SK-N-SH treated with all-trans-retinoic acid at 6 μM for 48 hours (cell line): ENCODE data around the gene OR9A4.

Experiments used
- ATAC-seq: fragments of 200-7000 bp; cut with Tn5 transposase; 3 replicates; pipeline ENCODE4 v1.9.1; 2020; ENCODE audit warnings: mild to moderate bottlenecking, moderate library complexity
- ARNTL ChIP-seq: fragments of 450-650 bp; formaldehyde crosslinking; IDR thresholded peaks from 2 replicates; pipeline ENCODE4 v1.5.0; 2020; ENCODE audit warnings: low read depth, mild to moderate bottlenecking, moderate library complexity, borderline replicate concordance
- BACH2 ChIP-seq: fragments of 250-450 bp; sonication (Bioruptor Pico); IDR thresholded peaks from 2 replicates; pipeline ENCODE4 v1.9.0; 2021; ENCODE audit warnings: mild to moderate bottlenecking, borderline replicate concordance
- CSDC2 ChIP-seq: fragments of 250-450 bp; sonication (Bioruptor Pico); IDR thresholded peaks from 2 replicates; pipeline ENCODE4 v1.5.0; 2020; ENCODE audit warnings: mild to moderate bottlenecking, moderate library complexity
- ESRRG ChIP-seq: fragments of 250-450 bp; sonication (Bioruptor Pico); IDR thresholded peaks from 2 replicates; pipeline ENCODE4 v1.6.1; 2021; ENCODE audit warnings: mild to moderate bottlenecking
- GLIS3 ChIP-seq: fragments of 250-450 bp; sonication (Bioruptor Pico); IDR thresholded peaks from 2 replicates; pipeline ENCODE4 v1.5.0; 2020; ENCODE audit warnings: mild to moderate bottlenecking, moderate library complexity
- ISL1 ChIP-seq: fragments of 250-450 bp; sonication (Bioruptor Pico); IDR thresholded peaks from 2 replicates; pipeline ENCODE4 v2.1.2; 2022; ENCODE audit warnings: mild to moderate bottlenecking, moderate library complexity
- OSR1 ChIP-seq: fragments of 250-450 bp; sonication (Bioruptor Pico); IDR thresholded peaks from 2 replicates; pipeline ENCODE4 v1.8.0; 2022; ENCODE audit warnings: moderate library complexity, mild to moderate bottlenecking, inconsistent platforms
- PATZ1 ChIP-seq: fragments of 250-450 bp; sonication (Bioruptor Pico); IDR thresholded peaks from 2 replicates; pipeline ENCODE4 v1.8.0; 2020; ENCODE audit warnings: mild to moderate bottlenecking, moderate library complexity, borderline replicate concordance
- POU6F1 ChIP-seq: fragments of 250-450 bp; sonication (Bioruptor Pico); IDR thresholded peaks from 2 replicates; pipeline ENCODE4 v1.8.0; 2021; ENCODE audit warnings: low read depth, mild to moderate bottlenecking, moderate library complexity, borderline replicate concordance
- PPARA ChIP-seq: fragments of 250-450 bp; sonication (Bioruptor Pico); IDR thresholded peaks from 2 replicates; pipeline ENCODE4 v1.5.0; 2020; ENCODE audit warnings: mild to moderate bottlenecking, borderline replicate concordance
- RARB ChIP-seq: fragments of 250-450 bp; sonication (Bioruptor Pico); IDR thresholded peaks from 2 replicates; pipeline ENCODE4 v1.8.0; 2021; ENCODE audit warnings: mild to moderate bottlenecking, moderate library complexity
- SNAI2 ChIP-seq: fragments of 250-450 bp; sonication (Bioruptor Pico); IDR thresholded peaks from 2 replicates; pipeline ENCODE4 v1.5.0; 2020; ENCODE audit warnings: mild to moderate bottlenecking, moderate library complexity
- TOX ChIP-seq: fragments of 250-450 bp; sonication (Bioruptor Pico); IDR thresholded peaks from 2 replicates; pipeline ENCODE4 v1.8.0; 2021; ENCODE audit warnings: mild to moderate bottlenecking, moderate library complexity, borderline replicate concordance
- ZFP3 ChIP-seq: fragments of 250-450 bp; sonication (Bioruptor Pico); IDR thresholded peaks from 2 replicates; pipeline ENCODE4 v1.5.0; 2020; ENCODE audit warnings: mild to moderate bottlenecking, moderate library complexity
- ZFP30 ChIP-seq: fragments of 450-650 bp; formaldehyde crosslinking; IDR thresholded peaks from 2 replicates; pipeline ENCODE4 v1.5.0; 2022; ENCODE audit warnings: mild to moderate bottlenecking, moderate library complexity
- ZNF565 ChIP-seq: fragments of 450-650 bp; formaldehyde crosslinking; conservative IDR thresholded peaks from 2 replicates; pipeline ENCODE4 v1.5.0; 2020; ENCODE audit warnings: low read depth, mild to moderate bottlenecking, moderate library complexity
- ZNF70 ChIP-seq: fragments of 450-650 bp; formaldehyde crosslinking; IDR thresholded peaks from 2 replicates; pipeline ENCODE4 v1.5.0; 2020; ENCODE audit warnings: mild to moderate bottlenecking, moderate library complexity
- ZNF8 ChIP-seq: fragments of 450-650 bp; formaldehyde crosslinking; IDR thresholded peaks from 2 replicates; pipeline ENCODE4 v1.5.0; 2020; ENCODE audit warnings: mild to moderate bottlenecking, moderate library complexity
- TF ChIP-seq, protein P1 (sequence below): fragments of 250-450 bp; sonication (Bioruptor Pico); IDR thresholded peaks from 2 replicates; pipeline ENCODE4 v1.5.1; 2021; ENCODE audit warnings: mild to moderate bottlenecking, moderate library complexity
- TF ChIP-seq, protein P2 (sequence below): fragments of 250-450 bp; sonication (Bioruptor Pico); IDR thresholded peaks from 2 replicates; pipeline ENCODE4 v1.5.1; 2020; ENCODE audit warnings: low read depth, mild to moderate bottlenecking, moderate library complexity
- TF ChIP-seq, protein P3 (sequence below): fragments of 250-450 bp; sonication (Bioruptor Pico); IDR thresholded peaks from 2 replicates; pipeline ENCODE4 v1.5.0; 2020; ENCODE audit warnings: mild to moderate bottlenecking, moderate library complexity

OR9A4 gene

DNA sequence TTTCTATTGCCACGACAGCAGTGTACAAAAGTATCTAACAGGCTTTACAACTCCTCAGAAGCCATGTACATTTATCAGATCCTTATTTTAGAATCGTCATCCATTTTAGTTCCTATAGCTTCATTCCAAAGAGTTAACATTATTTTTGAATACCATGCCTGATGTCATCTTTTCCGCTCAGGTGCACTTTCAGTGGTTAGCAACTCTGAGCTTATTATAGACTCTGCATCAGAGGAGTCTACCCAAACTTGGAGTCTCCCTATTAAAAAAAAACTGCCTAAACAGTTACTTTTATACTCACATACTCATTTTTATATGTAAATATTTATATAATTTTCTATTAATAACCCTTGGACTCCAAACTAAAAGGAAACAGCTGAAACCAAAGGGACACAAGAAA is 43.3 kb upstream of the OR9A4 start:
- no peak for ATAC-seq
- TF ChIP-seq TOX (no peak), SNAI2 (CRISPR knock-in tag) (no peak), ZFP3 (CRISPR knock-in tag) (no peak), GLIS3 (CRISPR knock-in tag) (no peak), OSR1 (no peak), ZNF70 (CRISPR knock-in tag) (no peak), ISL1 (CRISPR knock-in tag) (no peak), ZNF8 (CRISPR knock-in tag) (no peak), BACH2 (CRISPR knock-in tag) (no peak)
- TF ChIP-seq, protein P1, sequence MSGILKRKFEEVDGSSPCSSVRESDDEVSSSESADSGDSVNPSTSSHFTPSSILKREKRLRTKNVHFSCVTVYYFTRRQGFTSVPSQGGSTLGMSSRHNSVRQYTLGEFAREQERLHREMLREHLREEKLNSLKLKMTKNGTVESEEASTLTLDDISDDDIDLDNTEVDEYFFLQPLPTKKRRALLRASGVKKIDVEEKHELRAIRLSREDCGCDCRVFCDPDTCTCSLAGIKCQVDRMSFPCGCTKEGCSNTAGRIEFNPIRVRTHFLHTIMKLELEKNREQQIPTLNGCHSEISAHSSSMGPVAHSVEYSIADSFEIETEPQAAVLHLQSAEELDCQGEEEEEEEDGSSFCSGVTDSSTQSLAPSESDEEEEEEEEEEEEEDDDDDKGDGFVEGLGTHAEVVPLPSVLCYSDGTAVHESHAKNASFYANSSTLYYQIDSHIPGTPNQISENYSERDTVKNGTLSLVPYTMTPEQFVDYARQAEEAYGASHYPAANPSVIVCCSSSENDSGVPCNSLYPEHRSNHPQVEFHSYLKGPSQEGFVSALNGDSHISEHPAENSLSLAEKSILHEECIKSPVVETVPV (CRISPR knock-in tag), result no peak

DNA sequence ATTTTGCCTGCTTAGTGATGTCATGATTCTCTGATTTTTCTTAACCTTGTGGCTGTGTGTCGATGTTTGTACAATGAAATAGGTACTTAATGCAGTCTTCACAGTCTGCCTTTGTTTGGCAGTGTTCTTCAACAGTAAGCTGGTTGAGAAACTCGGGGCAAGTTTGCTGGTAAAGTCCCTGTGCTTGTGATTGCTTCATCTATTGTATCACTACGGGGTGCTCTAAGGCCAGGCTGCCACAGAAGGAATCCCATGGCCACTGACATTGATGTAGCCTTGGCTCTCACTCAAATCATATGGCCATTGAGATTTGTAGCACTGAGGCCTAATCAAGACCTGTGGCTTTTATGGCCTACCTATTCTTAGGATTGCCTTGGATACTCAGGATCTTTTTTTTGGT is 41.4 kb upstream of the OR9A4 start:
- ATAC-seq, result no peak
- no peak for TF ChIP-seq PATZ1 (CRISPR knock-in tag)
- no peak for TF ChIP-seq OSR1
- no peak for TF ChIP-seq ARNTL (CRISPR knock-in tag)
- no peak for TF ChIP-seq CSDC2 (CRISPR knock-in tag)
- no peak for TF ChIP-seq SNAI2 (CRISPR knock-in tag)
- TF ChIP-seq RARB, result no peak
- no peak for TF ChIP-seq ZNF8 (CRISPR knock-in tag)
- no peak for TF ChIP-seq POU6F1 (CRISPR knock-in tag)
- TF ChIP-seq ZFP30 (CRISPR knock-in tag), result no peak
- TF ChIP-seq, protein P2, sequence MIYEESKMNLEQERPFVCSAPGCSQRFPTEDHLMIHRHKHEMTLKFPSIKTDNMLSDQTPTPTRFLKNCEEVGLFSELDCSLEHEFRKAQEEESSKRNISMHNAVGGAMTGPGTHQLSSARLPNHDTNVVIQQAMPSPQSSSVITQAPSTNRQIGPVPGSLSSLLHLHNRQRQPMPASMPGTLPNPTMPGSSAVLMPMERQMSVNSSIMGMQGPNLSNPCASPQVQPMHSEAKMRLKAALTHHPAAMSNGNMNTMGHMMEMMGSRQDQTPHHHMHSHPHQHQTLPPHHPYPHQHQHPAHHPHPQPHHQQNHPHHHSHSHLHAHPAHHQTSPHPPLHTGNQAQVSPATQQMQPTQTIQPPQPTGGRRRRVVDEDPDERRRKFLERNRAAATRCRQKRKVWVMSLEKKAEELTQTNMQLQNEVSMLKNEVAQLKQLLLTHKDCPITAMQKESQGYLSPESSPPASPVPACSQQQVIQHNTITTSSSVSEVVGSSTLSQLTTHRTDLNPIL (CRISPR knock-in tag), result no peak
- TF ChIP-seq ZNF565 (CRISPR knock-in tag), result no peak
- TF ChIP-seq, protein P3, sequence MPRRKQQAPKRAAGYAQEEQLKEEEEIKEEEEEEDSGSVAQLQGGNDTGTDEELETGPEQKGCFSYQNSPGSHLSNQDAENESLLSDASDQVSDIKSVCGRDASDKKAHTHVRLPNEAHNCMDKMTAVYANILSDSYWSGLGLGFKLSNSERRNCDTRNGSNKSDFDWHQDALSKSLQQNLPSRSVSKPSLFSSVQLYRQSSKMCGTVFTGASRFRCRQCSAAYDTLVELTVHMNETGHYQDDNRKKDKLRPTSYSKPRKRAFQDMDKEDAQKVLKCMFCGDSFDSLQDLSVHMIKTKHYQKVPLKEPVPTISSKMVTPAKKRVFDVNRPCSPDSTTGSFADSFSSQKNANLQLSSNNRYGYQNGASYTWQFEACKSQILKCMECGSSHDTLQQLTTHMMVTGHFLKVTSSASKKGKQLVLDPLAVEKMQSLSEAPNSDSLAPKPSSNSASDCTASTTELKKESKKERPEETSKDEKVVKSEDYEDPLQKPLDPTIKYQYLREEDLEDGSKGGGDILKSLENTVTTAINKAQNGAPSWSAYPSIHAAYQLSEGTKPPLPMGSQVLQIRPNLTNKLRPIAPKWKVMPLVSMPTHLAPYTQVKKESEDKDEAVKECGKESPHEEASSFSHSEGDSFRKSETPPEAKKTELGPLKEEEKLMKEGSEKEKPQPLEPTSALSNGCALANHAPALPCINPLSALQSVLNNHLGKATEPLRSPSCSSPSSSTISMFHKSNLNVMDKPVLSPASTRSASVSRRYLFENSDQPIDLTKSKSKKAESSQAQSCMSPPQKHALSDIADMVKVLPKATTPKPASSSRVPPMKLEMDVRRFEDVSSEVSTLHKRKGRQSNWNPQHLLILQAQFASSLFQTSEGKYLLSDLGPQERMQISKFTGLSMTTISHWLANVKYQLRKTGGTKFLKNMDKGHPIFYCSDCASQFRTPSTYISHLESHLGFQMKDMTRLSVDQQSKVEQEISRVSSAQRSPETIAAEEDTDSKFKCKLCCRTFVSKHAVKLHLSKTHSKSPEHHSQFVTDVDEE (CRISPR knock-in tag), result no peak
- TF ChIP-seq ZFP3 (CRISPR knock-in tag), result no peak

GRCh38 chr7:141875453-141875852 is 40.7 kb upstream of the OR9A4 start:
- ATAC-seq, result no peak

GRCh38 chr7:141876371-141876770 is 39.8 kb upstream of the OR9A4 start:
- ATAC-seq, result no peak
- TF ChIP-seq PPARA, result no peak
- TF ChIP-seq ZFP3 (CRISPR knock-in tag), result no peak
- TF ChIP-seq GLIS3 (CRISPR knock-in tag), result no peak
- no peak for TF ChIP-seq ESRRG (CRISPR knock-in tag)
- TF ChIP-seq, protein P2 (CRISPR knock-in tag), result no peak
- TF ChIP-seq OSR1, result no peak
- TF ChIP-seq, protein P1 (CRISPR knock-in tag), result no peak
- TF ChIP-seq CSDC2 (CRISPR knock-in tag), result no peak
- TF ChIP-seq POU6F1 (CRISPR knock-in tag), result no peak
- TF ChIP-seq ZNF565 (CRISPR knock-in tag), result no peak

More at GRCh38 chr7:141875453-141875852, 40.7 kb upstream of the OR9A4 start:
- TF ChIP-seq ZNF8 (CRISPR knock-in tag), result no peak
- no peak for TF ChIP-seq GLIS3 (CRISPR knock-in tag)
